Spleen (tissue), 11 donors: ENCODE measurements around the gene TSPAN33. TPM values are rescaled to one million over a fixed set of nuclear protein-coding genes. Genes with fewer than 3 reads are reported as not detected.
"Not testable (repeated sequence)": the region's sequence is repeated elsewhere in the genome, so short reads cannot be mapped to it uniquely, and the experiment has no call there.

Source experiments
- DNase-seq: peaks from one replicate; pipeline ENCODE4 v3.0.0-alpha.2; 2020
- H3K27ac ChIP-seq, 8 donors: fragments of 200-600 bp; sonication (generic) in 7 of 8; 1 replicate in 4 of 8; 2 replicates in 4 of 8; pipeline versions ENCODE4 v1.5.0 to v1.8.0; 2016 to 2021; ENCODE audit warnings: inconsistent platforms in 4 of 8, mild to moderate bottlenecking in 4 of 8, moderate library complexity in 1 of 8
- H3K27me3 ChIP-seq, 7 donors: fragments of 200-600 bp; sonication (generic) in 6 of 7; replicated peaks in 1 of 7; 1 replicate in 4 of 7; 2 replicates in 3 of 7; pipeline versions ENCODE4 v1.5.0 to v1.8.0; 2016 to 2021; ENCODE audit warnings: inconsistent platforms in 3 of 7, mild to moderate bottlenecking in 1 of 7
- H3K36me3 ChIP-seq, 6 donors: fragments of 200-600 bp; sonication (generic) in 5 of 6; 1 replicate in 4 of 6; 2 replicates in 2 of 6; pipeline versions ENCODE4 v1.5.0 to v1.8.0; 2016 to 2021; ENCODE audit warnings: inconsistent platforms in 2 of 6
- H3K4me1 ChIP-seq, 6 donors: fragments of 200-600 bp; sonication (generic) in 5 of 6; 1 replicate in 3 of 6; 2 replicates in 3 of 6; pipeline versions ENCODE4 v1.5.0 to v1.8.0; 2016 to 2021; ENCODE audit warnings: inconsistent platforms in 3 of 6
- H3K4me3 ChIP-seq, 8 donors: fragments of 200-600 bp; sonication (generic) in 7 of 8; 1 replicate in 4 of 8; 2 replicates in 4 of 8; pipeline versions ENCODE4 v1.5.0 to v1.8.0; 2016 to 2021; ENCODE audit warnings: inconsistent platforms in 4 of 8, mild to moderate bottlenecking in 4 of 8, moderate library complexity in 2 of 8
- H3K9me3 ChIP-seq, 8 donors: fragments of 200-600 bp; sonication (generic) in 7 of 8; 1 replicate in 4 of 8; 2 replicates in 4 of 8; pipeline versions ENCODE4 v1.5.0 to v1.8.0; 2016 to 2021; ENCODE audit warnings: inconsistent platforms in 4 of 8
- CTCF ChIP-seq, 11 experiments: fragments of 200-600 bp in 7 of 11; fragments of 450-650 bp in 4 of 11; sonication (generic) in 4 of 11; IDR thresholded peaks in 8 of 11; conservative IDR thresholded peaks in 3 of 11; 1 replicate in 7 of 11; 2 replicates in 4 of 11; pipeline versions ENCODE4 v1.4.0 to v1.8.0; 2016 to 2021; ENCODE audit warnings: antibody characterized with exemption in 11 of 11, inconsistent platforms in 4 of 11, mild to moderate bottlenecking in 1 of 11
- POLR2A ChIP-seq, 3 donors: fragments of 450-650 bp; IDR thresholded peaks; one replicate each; pipeline ENCODE4 v1.5.1; 2017; ENCODE audit warnings: antibody characterized with exemption in 3 of 3, mild to moderate bottlenecking in 1 of 3
- POLR2AphosphoS5 ChIP-seq, 3 donors: sonication (generic); formaldehyde crosslinking; IDR thresholded peaks; one replicate each; pipeline ENCODE4 v1.5.1; 2017; ENCODE audit warnings: antibody characterized with exemption in 3 of 3
- WGBS, 5 donors: extraction: QIAGEN DNeasy Blood & Tissue Kit in 3 of 5; methylation state at CpG; one replicate each; pipeline versions ENCODE4 v1.1.5 to v1.1.7; 2013 to 2018; 5-methylcytosine and 5-hydroxymethylcytosine counted together
- intact Hi-C: fragments of 100-400 bp; cut with DNase I; formaldehyde crosslinking; loops from one replicate; pipeline ENCODE4 v1.15.0; 2023; ENCODE audit warnings: low total_unique reads
- polyA plus RNA-seq, 3 donors: library from polyadenylated mRNA; stranded (reverse); fragments of 200-250 nt; gene quantifications; one replicate each; pipeline ENCODE4 v1.2.1, GENCODE V29; 2013
- total RNA-seq, 7 donors: library from RNA; depleted of rRNA in 3 of 7; stranded (reverse); fragments of >200 nt in 3 of 7; fragmentation: NEBNext Ultra II Directional in 4 of 7; extraction: Animal tissue kit (Norgen Biotek cat#: 25700) in 4 of 7; gene quantifications; one replicate each; pipeline versions ENCODE4 v1.1.0 to v1.2.1, GENCODE V29; 2016 to 2021
- donor health status: healthy with polysubstance abuse.
- donor health status: DM: no; HTN: no; CAD: no; lungs with moderate emphysema.
- donor health status: DM: no; HTN: no; CAD: no.
- donor health status: Bipolar disorder and iron deficiency.
- donor health status: healthy.
- donor health status: DM: no; HTN: no; CAD: no.
- donor health status: DM: yes; HTN: yes; CAD: no.

The TSPAN33 gene
- total and polyA plus RNA-seq, 10 donors = 37.0 to 57.9 (median 47.2) TPM

GRCh38 chr7:129169171-129169671, 24.7 kb downstream of the TSPAN33 start:
- H3K36me3 ChIP-seq = peaks cover 0 to 42% (median 2%) of the 10 kb centered on the region in 6 donors
- peaks cover 5 to 34% (median 18%) of the 10 kb centered on the region in 6 donors for H3K4me1 ChIP-seq
- H3K9me3 ChIP-seq = no peaks in the 10 kb centered on the region
- H3K27ac ChIP-seq = peak overlapping the region; percentile 19 to 82 (median 64)
- TF ChIP-seq POLR2AphosphoS5 (IDR thresholded peaks at IDR 0.05) (peak; percentile 12 to 73 (median 59)), CTCF (IDR thresholded peaks at IDR 0.05 in 8 of 11, conservative IDR thresholded peaks at IDR 0.05 in 3 of 11) (no peak), POLR2A (IDR thresholded peaks at IDR 0.05) (no peak)
- peak overlapping the region; percentile 42 to 76 (median 51) for H3K4me3 ChIP-seq
- intact Hi-C loops = no loop called here
- H3K27me3 ChIP-seq = peaks cover 0 to 10% (median 0%) of the 10 kb centered on the region in 7 donors
- DNase-seq = peak; percentile 86
- 1 to 2% (median 1%) methylated on average over 18 to 47 of the region's 47 CpGs for WGBS, 5 donors

GRCh38 chr7:129169686-129170440, 25.4 kb downstream of the TSPAN33 start:
- peak overlapping the region; percentile 19 to 82 (median 64) for H3K27ac ChIP-seq
- TF ChIP-seq POLR2A (IDR thresholded peaks at IDR 0.05) = no peak
- TF ChIP-seq CTCF (IDR thresholded peaks at IDR 0.05 in 8 of 11, conservative IDR thresholded peaks at IDR 0.05 in 3 of 11) = no peak
- no peak for TF ChIP-seq POLR2AphosphoS5 (IDR thresholded peaks at IDR 0.05)
- intact Hi-C loops = no loop called here
- peaks cover 5 to 34% (median 18%) of the 10 kb centered on the region in 6 donors for H3K4me1 ChIP-seq
- no peaks in the 10 kb centered on the region for H3K9me3 ChIP-seq
- peak overlapping the region; percentile 42 to 76 (median 51) for H3K4me3 ChIP-seq
- peaks cover 0 to 10% (median 0%) of the 10 kb centered on the region in 7 donors for H3K27me3 ChIP-seq
- WGBS, 5 donors = 31 to 39% (median 35%) methylated on average over 16 of the region's 16 CpGs
- DNase-seq = peak; percentile 80
- H3K36me3 ChIP-seq = peaks cover 0 to 35% (median 2%) of the 10 kb centered on the region in 6 donors

GRCh38 chr7:129170441-129171021, 26.0 kb downstream of the TSPAN33 start:
- intact Hi-C loops = no loop called here
- Histone ChIP-seq H3K27me3 (peaks cover 0 to 10% (median 0%) of the 10 kb centered on the region in 7 donors), H3K4me1 (peaks cover 5 to 34% (median 18%) of the 10 kb centered on the region in 6 donors), H3K27ac (peak overlapping the region in 4 of 8 donors; percentile 60 to 82 (median 76)), H3K36me3 (peaks cover 0 to 29% (median 0%) of the 10 kb centered on the region in 6 donors), H3K9me3 (no peaks in the 10 kb centered on the region), H3K4me3 (no peak overlapping the region)
- TF ChIP-seq CTCF (IDR thresholded peaks at IDR 0.05 in 8 of 11, conservative IDR thresholded peaks at IDR 0.05 in 3 of 11) = no peak
- no peak for TF ChIP-seq POLR2A (IDR thresholded peaks at IDR 0.05)
- 93 to 96% (median 94%) methylated on average over 11 of the region's 11 CpGs for WGBS, 5 donors
- no peak for DNase-seq

GRCh38 chr7:129173861-129174260, 29.4 kb downstream of the TSPAN33 start:
- intact Hi-C loops, H3K27ac ChIP-seq, H3K36me3 ChIP-seq, H3K9me3 ChIP-seq, DNase-seq, H3K4me3 ChIP-seq: not testable (repeated sequence)
- WGBS, 5 donors = 93 to 97% (median 96%) methylated on average over 7 of the region's 7 CpGs
- H3K4me1 ChIP-seq = peaks cover 5 to 20% (median 16%) of the 10 kb centered on the region in 6 donors
- H3K27me3 ChIP-seq = peaks cover 0 to 10% (median 0%) of the 10 kb centered on the region in 7 donors
